Activated CD8-positive, alpha-beta memory T cell treated with anti-CD3 and anti-CD28 coated beads, Interleukin-2, amount 10 ng/mL, durations not matched to agents 7 days and 5 days (primary cell): ENCODE data around the gene FBXW8. TPM values are rescaled to one million over a fixed set of nuclear protein-coding genes. Genes with fewer than 3 reads are reported as not detected.

Experiments used
- ATAC-seq: fragments of 150-1000 bp; cut with Tn5 transposase; one replicate; pipeline ENCODE4 v1.10.0; 2021; ENCODE audit warnings: moderate library complexity
- CTCF ChIA-PET: fragments of 350-600 bp; sonication (Branson Sonifier 250); formaldehyde crosslinking; loops from one replicate; lab custom pipeline; 2021; ENCODE audit warnings: antibody characterized with exemption; lab: Charles Lee
- DNase-seq: peaks from one replicate; pipeline ENCODE4 v3.0.0-alpha.2; 2020
- H3K27ac Mint-ChIP-seq: one replicate; pipeline ENCODE4 v1.8.0; 2021; ENCODE audit warnings: mild to moderate bottlenecking, mixed read lengths
- H3K27me3 Mint-ChIP-seq: one replicate; pipeline ENCODE4 v1.8.0; 2021; ENCODE audit warnings: mixed read lengths
- H3K36me3 Mint-ChIP-seq: one replicate; pipeline ENCODE4 v1.8.0; 2021; ENCODE audit warnings: mild to moderate bottlenecking, mixed read lengths
- H3K4me1 Mint-ChIP-seq: one replicate; pipeline ENCODE4 v1.8.0; 2021; ENCODE audit warnings: mixed read lengths
- H3K4me3 Mint-ChIP-seq: one replicate; pipeline ENCODE4 v1.8.0; 2021; ENCODE audit warnings: mild to moderate bottlenecking, moderate library complexity, mixed read lengths
- H3K9me3 Mint-ChIP-seq: one replicate; pipeline ENCODE4 v1.8.0; 2022; ENCODE audit warnings: low read depth, mixed read lengths
- total RNA-seq, 2 experiments: library from RNA; stranded (reverse); gene quantifications; one replicate each; pipeline ENCODE4 v1.2.3, GENCODE V29; 2021

Gene FBXW8
- total RNA-seq, 2 experiments from 2014 or later: 11.5 to 12.8 TPM

- DNase-seq (no peak), ATAC-seq (no peak)
- Mint-ChIP-seq H3K27me3 (no peaks in the 10 kb centered on the region), H3K9me3 (no peaks in the 10 kb centered on the region), H3K4me3 (no peak overlapping the region), H3K27ac (peak overlapping the region; percentile 90), H3K36me3 (peaks cover 14% of the 10 kb centered on the region), H3K4me1 (peaks cover 60% of the 10 kb centered on the region)
- CTCF ChIA-PET: no interaction called here
These were observed 153.8 kb downstream of the FBXW8 start for GRCh38 chr12:117064596-117064995.

- H3K4me1 Mint-ChIP-seq: peaks cover 70% of the 10 kb centered on the region
- H3K9me3 Mint-ChIP-seq: no peaks in the 10 kb centered on the region
- no peak overlapping the region for H3K4me3 Mint-ChIP-seq
- no peaks in the 10 kb centered on the region for H3K27me3 Mint-ChIP-seq
- H3K27ac Mint-ChIP-seq: no peak overlapping the region
- peaks cover 22% of the 10 kb centered on the region for H3K36me3 Mint-ChIP-seq
- no peak for ATAC-seq
- DNase-seq: no peak
- CTCF ChIA-PET: interaction anchor here (1.3 to 1.4 kb wide), 2 partner anchors 32 to 34 kb away, joined by 4 read pairs; partner anchors contain the start of gene TESC
These were observed 156.3 kb downstream of the FBXW8 start for GRCh38 chr12:117067016-117067415.

GRCh38 chr12:117067638-117068037 is 156.9 kb downstream of the FBXW8 start:
- Mint-ChIP-seq H3K9me3 (no peaks in the 10 kb centered on the region), H3K27me3 (no peaks in the 10 kb centered on the region), H3K27ac (no peak overlapping the region), H3K4me1 (peaks cover 65% of the 10 kb centered on the region), H3K4me3 (no peak overlapping the region), H3K36me3 (peaks cover 24% of the 10 kb centered on the region)
- CTCF ChIA-PET: interaction anchor here (1.4 kb wide), 1 partner anchor 12 kb away, joined by 3 read pairs; no protein-coding TSS in a partner anchor
- ATAC-seq: no peak
- DNase-seq: no peak

GRCh38 chr12:117068492-117068891 is 157.7 kb downstream of the FBXW8 start:
- ATAC-seq (no peak), DNase-seq (no peak)
- CTCF ChIA-PET: interaction anchor here (1.4 kb wide), 1 partner anchor 11 kb away, joined by 3 read pairs; no protein-coding TSS in a partner anchor
- H3K9me3 Mint-ChIP-seq: no peaks in the 10 kb centered on the region
- H3K4me1 Mint-ChIP-seq: peaks cover 57% of the 10 kb centered on the region
- no peak overlapping the region for H3K27ac Mint-ChIP-seq
- H3K36me3 Mint-ChIP-seq: peaks cover 24% of the 10 kb centered on the region
- no peak overlapping the region for H3K4me3 Mint-ChIP-seq
- no peaks in the 10 kb centered on the region for H3K27me3 Mint-ChIP-seq

- Mint-ChIP-seq H3K27me3 (no peaks in the 10 kb centered on the region), H3K27ac (no peak overlapping the region), H3K4me1 (peaks cover 49% of the 10 kb centered on the region), H3K36me3 (peaks cover 24% of the 10 kb centered on the region), H3K9me3 (no peaks in the 10 kb centered on the region), H3K4me3 (no peak overlapping the region)
- DNase-seq: no peak
- CTCF ChIA-PET: no interaction called here
- ATAC-seq: no peak
These were observed 158.5 kb downstream of the FBXW8 start for GRCh38 chr12:117069101-117069797.

- Mint-ChIP-seq H3K4me3 (no peak overlapping the region), H3K27ac (peak overlapping the region; percentile 6), H3K4me1 (peaks cover 39% of the 10 kb centered on the region), H3K9me3 (no peaks in the 10 kb centered on the region), H3K36me3 (peaks cover 24% of the 10 kb centered on the region), H3K27me3 (no peaks in the 10 kb centered on the region)
- CTCF ChIA-PET: interaction anchor here (0.7 kb wide), 1 partner anchor 28 kb away, joined by 3 read pairs; no protein-coding TSS in a partner anchor
- DNase-seq (peak; percentile 53), ATAC-seq (peak; percentile 45)
These were observed 159.5 kb downstream of the FBXW8 start for GRCh38 chr12:117069926-117070900.

GRCh38 chr12:117071009-117071408 is 160.3 kb downstream of the FBXW8 start:
- CTCF ChIA-PET: interaction anchor here (0.7 to 1.2 kb wide), 2 partner anchors 27 to 45 kb away, joined by 3 to 4 read pairs; no protein-coding TSS in a partner anchor
- DNase-seq (no peak), ATAC-seq (no peak)
- H3K36me3 Mint-ChIP-seq: peaks cover 20% of the 10 kb centered on the region
- peak overlapping the region; percentile 44 for H3K27ac Mint-ChIP-seq
- H3K4me1 Mint-ChIP-seq: peaks cover 32% of the 10 kb centered on the region
- H3K9me3 Mint-ChIP-seq: no peaks in the 10 kb centered on the region
- no peaks in the 10 kb centered on the region for H3K27me3 Mint-ChIP-seq
- no peak overlapping the region for H3K4me3 Mint-ChIP-seq

GRCh38 chr12:117072106-117072505 is 161.4 kb downstream of the FBXW8 start:
- Mint-ChIP-seq H3K9me3 (no peaks in the 10 kb centered on the region), H3K4me3 (no peak overlapping the region), H3K36me3 (peaks cover 20% of the 10 kb centered on the region), H3K27ac (no peak overlapping the region), H3K27me3 (no peaks in the 10 kb centered on the region), H3K4me1 (peaks cover 36% of the 10 kb centered on the region)
- no peak for DNase-seq
- CTCF ChIA-PET: interaction anchor here (0.7 to 0.8 kb wide), 2 partner anchors 16 to 46 kb away, joined by 3 read pairs; no protein-coding TSS in a partner anchor
- ATAC-seq: no peak

GRCh38 chr12:117072736-117073490 is 162.2 kb downstream of the FBXW8 start:
- H3K4me1 Mint-ChIP-seq: peaks cover 42% of the 10 kb centered on the region
- H3K27ac Mint-ChIP-seq: no peak overlapping the region
- no peak overlapping the region for H3K4me3 Mint-ChIP-seq
- no peaks in the 10 kb centered on the region for H3K27me3 Mint-ChIP-seq
- DNase-seq (no peak), ATAC-seq (no peak)
- CTCF ChIA-PET: interaction anchor here (0.7 to 1.5 kb wide), 2 partner anchors 26 to 47 kb away, joined by 3 read pairs; partner anchors contain the start of gene TESC
- H3K9me3 Mint-ChIP-seq: no peaks in the 10 kb centered on the region
- peaks cover 20% of the 10 kb centered on the region for H3K36me3 Mint-ChIP-seq

GRCh38 chr12:117073611-117074010 is 162.9 kb downstream of the FBXW8 start:
- peaks cover 42% of the 10 kb centered on the region for H3K4me1 Mint-ChIP-seq
- no peaks in the 10 kb centered on the region for H3K27me3 Mint-ChIP-seq
- CTCF ChIA-PET: interaction anchor here (1.5 kb wide), 1 partner anchor 25 kb away, joined by 3 read pairs; the partner anchor contains the start of gene TESC
- H3K27ac Mint-ChIP-seq: no peak overlapping the region
- H3K36me3 Mint-ChIP-seq: peaks cover 16% of the 10 kb centered on the region
- no peak overlapping the region for H3K4me3 Mint-ChIP-seq
- ATAC-seq (no peak), DNase-seq (no peak)
- H3K9me3 Mint-ChIP-seq: no peaks in the 10 kb centered on the region

GRCh38 chr12:117076410-117077372 is 165.9 kb downstream of the FBXW8 start:
- ATAC-seq: peak; percentile 85
- Mint-ChIP-seq H3K4me1 (peaks cover 19% of the 10 kb centered on the region), H3K4me3 (no peak overlapping the region), H3K36me3 (peaks cover 5% of the 10 kb centered on the region), H3K27me3 (no peaks in the 10 kb centered on the region), H3K9me3 (no peaks in the 10 kb centered on the region), H3K27ac (peak overlapping the region; percentile 70)
- CTCF ChIA-PET: interaction anchor here (1.1 kb wide), 1 partner anchor 51 kb away, joined by 6 read pairs; no protein-coding TSS in a partner anchor
- peak; percentile 53 for DNase-seq
